GM19238 (cell line): ENCODE data around the gene ADAMTS14.

Experiments
- DNase-seq: peaks from one replicate; pipeline ENCODE4 v3.0.0; 2011; ENCODE audit warnings: low spot score; ENCODE audit not compliant: insufficient read length

ADAMTS14 gene

DNA sequence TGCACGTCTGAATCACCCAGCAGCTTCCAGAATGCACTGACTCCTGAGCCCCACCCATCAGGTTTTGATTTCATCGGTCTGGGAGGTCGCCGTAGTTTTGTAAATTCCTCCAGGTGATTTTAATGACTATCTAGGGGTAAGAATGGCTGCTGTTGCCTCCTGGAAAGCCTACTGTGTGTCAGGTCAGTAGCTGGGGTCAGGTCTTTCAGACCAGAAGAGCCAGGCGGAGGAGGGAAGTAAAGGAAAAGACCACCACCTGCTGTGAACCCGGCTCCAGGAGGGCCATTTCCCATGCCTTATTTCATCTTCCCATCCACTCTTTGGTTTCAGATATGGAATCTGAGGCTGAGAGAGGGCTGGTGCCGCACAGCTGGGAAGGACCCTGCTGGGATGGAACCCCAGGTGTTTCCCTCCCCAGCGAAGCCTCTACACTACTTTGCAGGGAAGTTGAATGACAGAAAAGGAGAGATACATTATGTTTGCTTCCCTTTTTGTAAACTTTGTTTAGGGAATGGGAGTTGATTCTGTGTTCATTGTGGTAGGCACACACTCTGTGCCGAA lies 19.8 kb downstream of the ADAMTS14 start:
- no peak for DNase-seq

DNA sequence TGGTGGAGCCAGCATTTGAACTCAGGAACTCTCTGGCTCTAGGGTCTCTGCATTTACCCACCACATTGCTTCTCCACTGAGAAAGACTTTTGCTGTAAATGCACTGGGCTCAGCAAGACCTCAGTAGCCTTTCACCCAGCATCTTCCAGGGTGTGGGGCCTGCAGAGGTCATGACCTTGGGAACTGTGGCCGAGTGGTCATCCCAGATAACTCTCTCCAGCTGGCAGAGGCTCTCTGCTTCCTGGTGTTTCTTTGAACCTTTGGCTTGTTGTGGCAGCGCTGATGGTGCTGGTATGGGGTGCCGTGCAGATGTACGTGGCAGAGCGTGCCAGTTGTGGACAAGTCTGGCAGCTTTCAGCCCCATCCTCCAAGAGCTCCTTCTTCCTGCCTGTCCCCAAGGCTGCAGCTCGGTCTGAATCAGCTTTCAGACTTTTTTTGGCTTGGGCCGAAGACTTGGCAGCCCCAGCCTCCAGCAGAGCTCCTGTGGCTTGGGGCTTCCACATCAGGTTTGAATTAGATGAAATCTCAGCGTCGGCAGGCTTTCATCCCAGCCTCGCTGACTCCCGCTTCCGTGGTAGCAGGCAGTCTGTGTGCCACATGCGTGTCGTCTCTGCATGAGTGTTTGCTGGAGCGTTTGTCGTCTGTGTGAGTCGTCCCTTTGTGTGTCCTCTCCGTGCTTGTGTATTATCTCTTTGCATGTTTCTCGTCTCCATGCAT lies 21.5 kb downstream of the ADAMTS14 start:
- no peak for DNase-seq

DNA sequence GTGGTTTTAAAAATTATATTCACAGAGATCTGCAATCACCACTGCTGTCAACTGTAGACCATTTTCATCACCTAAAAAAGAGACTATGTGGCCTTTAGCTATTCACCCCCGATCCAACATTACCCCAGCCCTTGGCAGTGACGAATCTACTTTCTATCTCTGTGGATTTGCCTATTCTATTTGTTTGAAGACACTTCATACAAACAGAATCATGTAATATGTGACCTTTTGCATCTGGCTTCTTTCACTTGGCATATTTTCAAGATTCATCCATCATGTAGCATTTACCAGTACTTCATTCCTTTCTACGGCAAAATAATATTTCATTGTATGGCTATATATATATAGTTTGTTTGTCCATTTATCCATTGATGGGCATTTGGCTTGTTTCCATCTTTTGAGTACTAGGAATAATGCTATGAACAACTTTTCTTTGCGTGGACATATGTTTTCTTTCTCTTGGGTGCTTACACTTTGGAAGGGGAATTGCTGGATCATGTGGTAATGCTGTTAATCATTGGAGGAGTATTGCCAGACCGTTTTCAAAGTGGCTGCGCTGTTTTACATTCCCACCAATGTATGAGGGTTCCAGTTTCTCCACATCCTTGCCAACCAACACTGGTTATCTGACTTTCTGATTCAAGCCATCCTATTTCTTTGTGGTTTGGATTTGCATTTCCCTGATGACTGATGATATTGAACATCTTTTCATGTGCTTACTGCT lies 22.3 kb downstream of the ADAMTS14 start:
- no peak for DNase-seq

DNA sequence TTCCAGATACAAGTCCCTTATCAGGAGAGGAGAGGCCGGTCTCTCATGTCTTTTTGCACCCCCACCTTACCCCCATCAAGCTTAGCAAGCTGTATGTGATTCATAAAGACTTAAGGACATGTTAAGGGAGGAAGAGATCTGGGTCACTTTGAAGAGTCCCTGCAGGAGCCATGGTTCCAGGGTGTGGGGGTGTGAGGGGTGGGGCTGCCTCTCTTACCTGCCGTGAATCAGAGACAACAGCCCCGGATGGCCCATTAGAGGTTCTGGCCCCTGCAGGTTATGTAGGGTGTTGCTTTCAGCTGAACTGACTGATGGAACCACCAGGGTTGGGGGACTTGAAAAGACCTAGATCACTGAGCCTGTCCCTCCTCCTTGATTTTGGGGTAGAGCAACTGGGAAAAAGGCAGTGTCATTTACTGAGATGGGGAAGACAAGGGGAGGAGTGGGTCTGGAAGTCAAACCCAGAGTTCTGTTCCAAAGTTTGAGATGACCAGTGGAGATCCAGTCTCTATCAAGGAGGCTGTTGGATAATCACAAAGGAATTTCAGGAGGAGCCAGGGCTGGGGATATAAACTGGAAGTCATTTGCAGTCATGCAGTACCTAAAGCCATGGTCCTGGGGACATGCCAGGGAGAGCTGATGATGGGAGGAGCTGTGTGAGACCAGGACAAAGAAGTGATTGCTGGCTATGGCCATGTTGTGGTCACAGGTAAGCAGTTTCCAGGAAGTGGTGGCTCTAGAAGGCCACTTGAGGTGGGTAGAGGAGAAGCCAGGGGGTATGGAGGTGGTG lies 23.1 kb downstream of the ADAMTS14 start:
- no peak for DNase-seq

DNA sequence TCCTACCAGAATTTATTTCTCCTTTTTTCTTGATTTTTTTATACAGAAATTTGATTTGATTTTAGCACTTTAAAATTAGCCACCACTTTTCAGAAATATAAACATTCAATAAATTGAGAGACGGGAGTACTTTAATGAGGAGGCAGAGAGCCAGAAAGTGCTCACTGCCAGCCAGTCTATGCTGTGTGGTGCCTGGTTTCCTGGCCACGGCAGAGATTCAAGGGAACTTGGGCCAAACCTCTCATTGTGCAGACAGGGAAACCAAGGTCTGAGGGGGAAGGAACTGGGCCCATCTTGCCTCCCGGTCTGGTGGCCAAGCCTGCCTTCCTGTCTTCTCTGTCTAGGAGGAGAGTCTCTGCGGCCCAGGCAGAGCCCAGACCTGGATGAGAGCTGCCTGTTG lies 25.9 kb downstream of the ADAMTS14 start:
- no peak for DNase-seq

DNA sequence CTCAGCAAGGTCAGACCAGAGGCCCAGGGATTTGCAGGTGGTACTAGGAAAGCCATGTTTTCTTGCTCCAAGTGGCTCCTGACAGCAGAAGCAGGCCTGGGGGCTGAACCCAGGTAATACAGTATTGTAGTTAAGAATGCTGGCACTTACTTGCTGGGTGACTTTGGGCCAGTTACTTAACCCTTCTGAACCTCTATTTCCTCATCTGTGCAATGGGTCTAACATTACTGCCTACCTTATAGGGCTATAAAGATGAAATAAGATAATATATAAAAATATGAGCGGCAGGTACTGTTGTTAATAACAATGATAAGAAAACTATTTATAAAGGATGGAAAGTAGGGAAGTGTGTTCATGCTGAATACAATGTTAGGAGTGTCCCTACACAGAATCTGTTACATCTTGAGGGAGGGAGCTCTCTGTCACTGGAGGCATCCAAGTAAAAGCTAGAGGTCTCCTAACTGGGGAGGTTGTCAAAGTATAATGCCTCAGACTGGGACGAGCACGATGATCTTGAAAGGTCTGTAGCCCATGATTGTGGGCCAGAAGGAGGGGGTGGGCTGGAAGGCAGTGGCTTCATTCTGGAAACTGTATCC lies 26.9 kb downstream of the ADAMTS14 start:
- no peak for DNase-seq

GRCh38 chr10:70699659-70700174 lies 27.4 kb downstream of the ADAMTS14 start:
- no peak for DNase-seq

- DNase-seq, result no peak
These were observed 30.0 kb downstream of the ADAMTS14 start for GRCh38 chr10:70702190-70702763.

GRCh38 chr10:70704211-70704610 lies 31.9 kb downstream of the ADAMTS14 start:
- DNase-seq, result no peak

DNA sequence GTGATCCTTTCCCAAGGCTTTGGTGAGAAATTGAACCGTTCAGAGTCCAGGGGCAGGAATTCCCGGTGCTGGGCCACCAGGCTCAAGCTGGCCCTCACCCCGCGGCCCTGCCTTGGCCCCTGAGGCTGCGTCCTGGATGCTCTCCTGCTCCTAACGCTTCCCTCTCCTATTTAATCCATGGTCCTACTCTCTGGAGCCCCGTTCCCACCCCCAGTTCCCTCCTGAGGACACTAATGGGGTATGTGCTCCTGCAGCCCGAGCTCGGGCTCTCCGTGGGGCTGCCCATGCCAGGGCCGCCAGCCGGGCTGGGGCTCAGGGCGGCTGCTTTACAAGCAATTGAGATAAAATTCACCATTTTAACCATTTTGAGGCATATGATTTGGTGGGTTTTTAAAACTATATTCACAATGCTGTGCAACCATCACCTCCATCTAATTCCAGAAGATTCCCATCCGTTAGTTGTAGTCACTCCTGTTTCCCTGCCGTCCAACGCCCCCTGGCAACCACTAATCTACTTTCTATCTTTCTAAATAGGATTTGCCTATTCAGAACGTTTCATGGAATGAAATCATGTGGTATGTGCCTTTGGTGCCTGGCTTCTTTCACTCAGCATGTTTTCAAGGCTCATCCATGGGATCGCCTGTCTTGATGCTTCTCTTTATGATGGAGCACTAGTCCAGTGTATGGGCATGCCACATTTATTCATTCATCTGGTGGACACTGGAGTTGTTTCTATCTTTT lies 33.0 kb downstream of the ADAMTS14 start:
- no peak for DNase-seq

- DNase-seq, result no peak
These were observed 38.9 kb downstream of the ADAMTS14 start for GRCh38 chr10:70711177-70711576.

GRCh38 chr10:70711911-70712310 lies 39.6 kb downstream of the ADAMTS14 start:
- no peak for DNase-seq

DNA sequence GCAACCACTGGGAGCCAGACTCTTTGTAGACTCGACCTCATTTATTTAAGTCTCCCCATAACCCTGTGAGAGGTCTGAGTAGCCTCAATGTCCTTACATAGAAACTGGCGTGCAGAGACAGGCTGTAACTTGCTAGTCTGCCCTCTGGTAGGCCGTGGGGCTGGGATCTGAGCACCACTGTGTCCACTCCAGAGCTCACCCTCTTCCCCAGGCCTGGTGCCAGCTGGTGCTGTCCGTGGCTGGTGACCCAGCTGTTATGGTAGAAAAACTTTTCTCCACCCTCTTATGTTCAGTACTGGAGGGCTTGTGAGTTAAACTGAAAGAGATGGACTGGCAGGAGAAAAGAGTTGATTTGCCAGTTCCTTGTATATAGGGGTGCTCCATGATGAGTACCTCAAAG lies 41.9 kb downstream of the ADAMTS14 start:
- DNase-seq, result no peak

DNA sequence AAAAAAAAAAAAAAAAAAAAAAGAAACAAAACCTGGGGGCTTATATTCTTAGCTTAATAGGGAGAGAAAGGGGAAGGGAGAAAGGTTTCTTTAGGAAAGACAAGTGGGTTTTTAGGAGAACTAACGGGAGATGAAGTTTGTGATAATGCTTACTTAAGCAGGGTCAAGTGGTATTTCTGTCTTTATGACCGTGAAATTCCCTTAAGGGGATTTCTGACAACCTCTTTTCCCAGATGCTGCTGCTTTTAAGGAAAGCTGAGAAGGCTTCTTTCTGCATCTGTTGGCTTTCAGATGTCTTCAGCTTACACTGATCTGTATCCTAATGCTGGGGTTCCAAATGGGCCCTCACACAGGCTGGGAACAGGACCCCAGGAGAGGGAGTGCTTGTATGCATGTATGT lies 42.6 kb downstream of the ADAMTS14 start:
- DNase-seq, result no peak

GRCh38 chr10:70715853-70716795 lies 43.8 kb downstream of the ADAMTS14 start:
- DNase-seq, result no peak

- DNase-seq, result no peak
These were observed 50.6 kb downstream of the ADAMTS14 start for GRCh38 chr10:70722820-70723424.

- no peak for DNase-seq
These were observed 51.5 kb downstream of the ADAMTS14 start for GRCh38 chr10:70723771-70724170.

DNA sequence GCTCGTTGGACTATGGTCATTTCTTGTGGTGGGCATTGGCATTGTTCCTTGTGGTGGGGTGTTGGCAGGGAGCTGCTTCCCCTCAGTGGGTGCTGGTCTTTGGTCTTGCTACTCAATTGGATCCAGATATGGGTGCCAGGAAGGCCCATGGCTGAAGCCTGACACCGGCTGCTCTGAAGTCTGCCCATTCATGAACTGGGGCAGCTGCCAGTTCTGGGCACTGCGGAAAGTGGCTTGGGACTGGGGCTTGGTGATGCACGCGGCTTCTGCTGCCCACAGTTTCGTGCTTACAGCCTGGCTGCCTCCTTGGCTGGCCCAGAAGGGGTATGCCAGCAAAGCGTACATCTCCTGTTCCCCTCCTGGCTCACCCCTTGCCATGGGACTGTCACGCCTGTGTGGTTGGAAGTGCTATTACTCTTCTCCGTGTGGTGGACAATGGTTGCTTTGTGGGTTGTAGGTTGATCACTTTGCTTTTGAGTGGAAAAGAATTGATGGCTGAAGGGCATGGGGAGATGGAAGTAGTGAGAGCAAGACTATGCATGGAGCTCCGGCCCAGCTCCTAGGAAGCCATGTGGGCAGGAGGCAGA lies 54.7 kb downstream of the ADAMTS14 start:
- DNase-seq, result no peak
